D721Med (cell line): ENCODE measurements around the gene SCYGR8.

Source experiments
- DNase-seq: peaks from one replicate; pipeline ENCODE4 v3.0.0; 2011; ENCODE audit warnings: low spot score; ENCODE audit not compliant: insufficient read length
- FAIRE-seq: peaks from 2 replicates; lab custom pipeline; 2011; peaks lifted over from hg19 to GRCh38; lab: Jason Lieb, UNC
- CTCF ChIP-seq: IDR thresholded peaks from 2 replicates; pipeline ENCODE4 v1.5.1; 2012; ENCODE audit warnings: mild to moderate bottlenecking, control low read depth; ENCODE audit not compliant: insufficient read depth; ENCODE audit errors: missing control alignments

Gene SCYGR8

GRCh38 chr2:227745594-227745993, at the start of gene SCYGR8:
Gene SCYGR8, plus strand, starts transcription at chr2:227745894. Its CDS starts 0 bp downstream, at chr2:227745894.
- TF ChIP-seq CTCF = no peak
- DNase-seq (no peak), FAIRE-seq (no peak)

- no peak for DNase-seq
- TF ChIP-seq CTCF = no peak
- no peak for FAIRE-seq
Measured at GRCh38 chr2:227696990-227697679, 48.6 kb upstream of the SCYGR8 start.

- FAIRE-seq (no peak), DNase-seq (no peak)
- TF ChIP-seq CTCF = no peak
Measured at GRCh38 chr2:227701556-227701955, 44.1 kb upstream of the SCYGR8 start.

GRCh38 chr2:227703280-227703732, 42.4 kb upstream of the SCYGR8 start:
- DNase-seq (no peak), FAIRE-seq (no peak)
- TF ChIP-seq CTCF = no peak

GRCh38 chr2:227703961-227704360, 41.7 kb upstream of the SCYGR8 start:
- no peak for FAIRE-seq
- no peak for TF ChIP-seq CTCF
- no peak for DNase-seq

- DNase-seq (no peak), FAIRE-seq (no peak)
- TF ChIP-seq CTCF = no peak
Measured at GRCh38 chr2:227706859-227707258, 38.8 kb upstream of the SCYGR8 start.

- FAIRE-seq (no peak), DNase-seq (no peak)
- no peak for TF ChIP-seq CTCF
Measured at GRCh38 chr2:227707390-227707789, 38.3 kb upstream of the SCYGR8 start.
